ENCODE results near the gene LILRA5. TPM values are rescaled to one million over a fixed set of nuclear protein-coding genes. Genes with fewer than 3 reads are reported as not detected.

Gene LILRA5
- total RNA-seq, 1 experiment from 2014 or later, result not detected

GRCh38 chr19:54317108-54317964 is 4.4 kb upstream of the LILRA5 start:
- Histone ChIP-seq H3K9me3 (ENCODE audit: control insufficient read depth in 1 of 2, insufficient read depth in 1 of 2, low read depth in 1 of 2, low read length in 2 of 2) (peaks cover 0 to 6% of the 10 kb centered on the region in 2 experiments; a peak in 2 of 4 replicates), H3K4me2 (ENCODE audit: low read length) (no peak overlapping the region), H3K27ac (ENCODE audit: low read depth, low read length) (no peak overlapping the region), H3K36me3 (ENCODE audit: control insufficient read depth in 1 of 2, insufficient read depth in 2 of 2, low read length in 2 of 2) (no peaks in the 10 kb centered on the region), H3K9ac (ENCODE audit: low read length) (no peak overlapping the region), H3K27me3 (ENCODE audit: insufficient read depth, low read length) (no peaks in the 10 kb centered on the region), H2AFZ (ENCODE audit: low read depth, low read length, poor library complexity, severe bottlenecking) (no peak overlapping the region), H3K79me2 (ENCODE audit: insufficient read depth, low read length) (no peaks in the 10 kb centered on the region), H3K9me2 (ENCODE audit: insufficient read depth) (no peaks in the 10 kb centered on the region), H3K4me1 (ENCODE audit: control insufficient read depth in 1 of 2, insufficient read depth in 2 of 2, low read length in 2 of 2) (no peaks in the 10 kb centered on the region), H3K4me3 (replicated peaks in 1 of 2; ENCODE audit: low read depth in 1 of 2, low read length in 2 of 2) (no peak overlapping the region), H4K20me1 (ENCODE audit: insufficient read depth) (no peaks in the 10 kb centered on the region)
- ChIA-PET CTCF (interaction anchor here (2.3 kb wide), 1 partner anchor 8 kb away, joined by 7 read pairs; no protein-coding TSS in a partner anchor), POLR2A (no interaction called here), RAD21 (ENCODE audit: low non-redundant PET in 1 of 2, low total read pairs in 2 of 2, uncharacterized antibody in 2 of 2, unreplicated experiment in 2 of 2) (no interaction called here)
- intact Hi-C loops (cut with micrococcal nuclease), result no loop called here
- TF ChIP-seq ZBTB33 (IDR thresholded peaks at IDR 0.05; ENCODE audit: extremely low read depth, insufficient replicate concordance, low read length), result no peak
- no peak for TF ChIP-seq CBX3 (IDR thresholded peaks at IDR 0.05; ENCODE audit: low read depth)
- TF ChIP-seq YY1 (IDR thresholded peaks at IDR 0.05; ENCODE audit: extremely low read depth, insufficient replicate concordance, low read depth, low read length), result no peak
- TF ChIP-seq ZFX (IDR thresholded peaks at IDR 0.05), result no peak
- TF ChIP-seq TCF7L2 (IDR thresholded peaks at IDR 0.05; ENCODE audit: borderline replicate concordance, extremely low read depth, insufficient read depth, insufficient read length), result no peak
- TF ChIP-seq POLR2A (IDR thresholded peaks at IDR 0.05; ENCODE audit: borderline replicate concordance, extremely low read depth, insufficient read depth, insufficient read length), result no peak
- no peak for TF ChIP-seq EZH2phosphoT487 (IDR thresholded peaks at IDR 0.05; ENCODE audit: borderline replicate concordance)
- TF ChIP-seq CEBPB (IDR thresholded peaks at IDR 0.05; ENCODE audit: low read depth), result no peak
- TF ChIP-seq RAD21 (IDR thresholded peaks at IDR 0.05; ENCODE audit: low read depth), result no peak
- TF ChIP-seq SP1 (IDR thresholded peaks at IDR 0.05; ENCODE audit: low read depth), result no peak
- no peak for TF ChIP-seq ZNF274 (IDR thresholded peaks at IDR 0.05; ENCODE audit: low read depth, low read length)
- TF ChIP-seq MAX (IDR thresholded peaks at IDR 0.05), result no peak
- TF ChIP-seq POLR2AphosphoS5 (IDR thresholded peaks at IDR 0.05; ENCODE audit: low read depth, low read length), result no peak
- no peak for TF ChIP-seq REST (IDR thresholded peaks at IDR 0.05; ENCODE audit: low read depth)
- TF ChIP-seq CTCF (IDR thresholded peaks at IDR 0.05 in 2 of 3, conservative IDR thresholded peaks at IDR 0.05 in 1 of 3; ENCODE audit: borderline replicate concordance in 1 of 3, insufficient read depth in 1 of 3, low read depth in 2 of 3, low read length in 2 of 3), result no peak
- TF ChIP-seq JUND (IDR thresholded peaks at IDR 0.05), result no peak
- TF ChIP-seq FOSL1 (IDR thresholded peaks at IDR 0.05; ENCODE audit: low read depth), result no peak
- BruUV-seq (replicated peaks), result no TSS peak
- DNase-seq (ENCODE audit: low read depth, low spot score) (no peak), ATAC-seq (no peak)
